GM21360 (cell line): ENCODE measurements around the gene ADRB1.

Experiments used
- ATAC-seq: cut with Tn5 transposase; IDR thresholded peaks from one replicate; pipeline ENCODE4 v1.9.1; 2021; ENCODE audit warnings: mild to moderate bottlenecking, moderate library complexity; ENCODE audit not compliant: unreplicated experiment

Gene ADRB1

DNA sequence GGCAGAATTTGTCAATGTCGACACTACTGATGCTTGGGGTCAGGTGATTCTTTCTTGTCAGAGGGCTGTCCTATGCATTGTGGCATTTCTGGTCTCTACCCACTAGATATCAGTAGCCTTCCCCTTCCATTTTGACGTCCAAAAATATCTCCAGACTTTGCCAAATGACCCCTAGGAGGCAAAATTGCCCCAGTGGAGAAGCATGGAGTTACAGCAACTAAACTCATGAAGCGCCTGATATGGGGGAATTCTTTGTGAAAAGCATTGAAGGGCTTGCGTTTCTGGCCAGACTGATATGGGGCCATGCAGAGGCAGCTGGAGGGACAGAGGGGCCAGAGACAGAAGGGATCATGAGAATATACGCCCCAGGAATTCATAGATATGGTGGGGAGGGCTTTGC is 43.6 kb downstream of the ADRB1 start:
- no peak for ATAC-seq

DNA sequence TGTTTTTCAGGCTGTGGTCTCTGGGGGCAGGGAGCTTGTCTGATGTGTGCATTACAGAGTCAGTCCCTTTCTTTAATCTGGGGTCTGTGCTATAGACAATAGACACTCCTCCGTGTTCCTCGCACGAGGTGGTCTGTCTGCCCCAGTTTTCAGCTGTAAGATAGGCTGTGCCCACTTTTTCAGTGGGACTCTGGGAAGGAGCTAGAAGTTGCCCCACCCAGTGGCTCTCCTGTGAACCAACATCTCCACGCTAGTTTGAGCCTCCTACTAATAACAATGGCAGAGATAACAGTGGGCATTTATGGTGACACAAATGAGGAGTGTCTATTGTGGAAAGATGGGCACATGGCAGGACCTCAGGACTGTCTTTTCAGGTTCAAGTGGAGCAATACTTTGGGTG is 44.0 kb downstream of the ADRB1 start:
- ATAC-seq, result no peak

DNA sequence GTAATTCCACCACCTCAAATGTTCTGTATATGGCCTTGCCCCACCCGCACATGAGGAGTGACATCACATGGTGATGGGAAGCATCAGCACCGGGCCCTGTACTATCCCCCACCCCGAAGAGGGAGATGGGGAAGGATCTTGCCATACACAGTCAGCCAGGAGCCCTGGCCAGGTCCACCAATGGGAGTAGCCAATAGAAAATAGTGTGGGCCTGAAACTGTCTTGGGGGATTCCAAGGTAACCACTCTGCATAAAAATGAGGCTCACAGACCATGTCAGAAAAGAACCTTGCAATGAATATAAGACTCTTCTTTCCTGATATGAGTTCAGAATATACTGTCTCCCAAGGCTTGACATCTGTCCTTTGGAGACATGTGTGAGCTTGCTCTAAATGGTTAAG is 51.1 kb downstream of the ADRB1 start:
- no peak for ATAC-seq

DNA sequence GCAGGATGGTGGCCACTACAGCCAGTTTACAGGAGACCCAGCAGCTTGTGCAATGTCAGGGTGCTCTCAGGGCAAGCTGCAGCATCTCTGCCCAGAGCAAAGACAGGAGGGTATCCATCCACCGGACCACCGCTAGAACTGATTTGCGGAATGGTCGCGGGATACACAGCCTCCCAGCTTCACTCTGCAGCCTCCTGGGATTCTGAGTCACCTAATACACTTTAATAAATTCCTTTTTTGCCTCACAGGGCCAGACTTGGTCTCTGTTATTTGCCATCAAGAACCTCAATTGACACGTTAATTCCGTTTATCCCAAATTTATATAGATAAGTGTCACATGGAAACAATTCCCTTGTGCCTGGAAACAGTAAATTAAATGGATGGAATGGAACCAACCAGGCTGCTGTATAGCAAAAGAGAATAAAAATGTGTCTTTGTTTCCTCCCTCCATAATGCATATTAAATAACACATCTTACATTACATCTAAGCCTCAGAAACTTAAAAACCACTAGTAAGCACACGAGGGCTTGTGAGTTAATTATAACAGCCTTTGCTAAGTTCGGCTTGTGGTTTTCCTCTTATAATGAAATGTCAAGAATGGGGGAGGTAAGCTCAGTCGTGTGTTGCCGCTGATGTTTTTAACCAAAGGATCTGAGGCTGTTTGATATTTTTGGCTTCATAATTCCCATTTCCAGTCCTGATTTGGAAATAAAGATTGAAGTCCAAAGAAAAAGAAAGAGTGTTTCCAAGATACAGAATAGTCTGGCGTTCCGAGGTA is 52.1 kb downstream of the ADRB1 start:
- ATAC-seq, result no peak
